Kidney (tissue), 14 donors: ENCODE results near the gene TTC7B. TPM values are rescaled to one million over a fixed set of nuclear protein-coding genes. Genes with fewer than 3 reads are reported as not detected.

Source experiments
- DNase-seq, 5 donors: peaks; one replicate each; pipeline ENCODE4 v3.0.0-alpha.2; 2013 to 2020
- FAIRE-seq: peaks from 2 replicates; lab custom pipeline; 2012; peaks lifted over from hg19 to GRCh38; lab: Jason Lieb, UNC
- H3K27ac ChIP-seq, 2 donors: one replicate each; pipeline ENCODE4 v1.7.0; 2013; ENCODE audit warnings: low read depth in 2 of 2, low read length in 2 of 2, inconsistent platforms in 1 of 2
- H3K27me3 ChIP-seq: one replicate; pipeline ENCODE4 v1.7.1; 2013; ENCODE audit warnings: low read length, inconsistent platforms; ENCODE audit not compliant: control insufficient read depth, insufficient read depth
- H3K36me3 ChIP-seq, 3 donors: one replicate each; pipeline versions ENCODE4 v1.7.0 to v1.7.1; 2013; ENCODE audit warnings: low read length in 3 of 3, control low read depth in 1 of 3, inconsistent platforms in 1 of 3; ENCODE audit not compliant: insufficient read depth in 3 of 3, control insufficient read depth in 2 of 3
- H3K4me1 ChIP-seq, 3 donors: one replicate each; pipeline versions ENCODE4 v1.7.0 to v1.7.1; 2013; ENCODE audit warnings: low read length in 3 of 3, inconsistent platforms in 1 of 3, low read depth in 1 of 3; ENCODE audit not compliant: control insufficient read depth in 2 of 3, insufficient read depth in 2 of 3
- H3K4me3 ChIP-seq, 3 donors: one replicate each; pipeline versions ENCODE4 v1.7.0 to v1.8.1; 2013; ENCODE audit warnings: low read length in 3 of 3, control low read depth in 1 of 3, inconsistent platforms in 1 of 3
- H3K9ac ChIP-seq, 3 donors: one replicate each; pipeline versions ENCODE4 v1.7.0 to v1.7.1; 2013; ENCODE audit warnings: low read length in 3 of 3, control low read depth in 1 of 3, inconsistent platforms in 1 of 3
- H3K9me3 ChIP-seq, 3 donors: one replicate each; pipeline versions ENCODE4 v1.7.0 to v1.7.1; 2013; ENCODE audit warnings: low read length in 3 of 3, control low read depth in 1 of 3, inconsistent platforms in 1 of 3; ENCODE audit not compliant: control insufficient read depth in 2 of 3, insufficient read depth in 1 of 3
- intact Hi-C: fragments of 100-400 bp; cut with DNase I; formaldehyde crosslinking; loops from one replicate; pipeline ENCODE4 v1.11.1; 2022
- polyA plus RNA-seq: library from polyadenylated mRNA; stranded (reverse); fragments of 350-450 nt; fragmentation: Illumina TruSeq; extraction: RNeasy Lipid Tissue Mini Kit (QIAGEN cat#74804); gene quantifications from one replicate; pipeline ENCODE4 v1.2.3, GENCODE V29; 2014; ENCODE audit warnings: low read depth, low replicate concordance; ENCODE audit not compliant: insufficient read depth
- total RNA-seq: library from RNA; stranded (reverse); fragmentation: NEBNext Ultra II Directional; extraction: Animal tissue kit (Norgen Biotek cat#: 25700); gene quantifications from one replicate; pipeline ENCODE4 v1.2.1, GENCODE V29; 2021
- TF ChIP-seq, protein P1 (sequence below): IDR thresholded peaks from 3 replicates; pipeline ENCODE4 v1.5.1; 2012; ENCODE audit warnings: mild to moderate bottlenecking, moderate library complexity, borderline replicate concordance; ENCODE audit not compliant: insufficient read depth; ENCODE audit errors: extremely low read depth
- donor health status: control.
- donor health status: control.
- donor health status: control.
- donor health status: control.
- donor health status: control.
- donor health status: DM: yes; HTN: yes; CAD: no.
- donor health status: Normal renal cell carcinoma (clear cell type).

TTC7B gene
- total and polyA plus RNA-seq, 2 donors from 2014 or later: 23.4 to 48.3 TPM

DNA sequence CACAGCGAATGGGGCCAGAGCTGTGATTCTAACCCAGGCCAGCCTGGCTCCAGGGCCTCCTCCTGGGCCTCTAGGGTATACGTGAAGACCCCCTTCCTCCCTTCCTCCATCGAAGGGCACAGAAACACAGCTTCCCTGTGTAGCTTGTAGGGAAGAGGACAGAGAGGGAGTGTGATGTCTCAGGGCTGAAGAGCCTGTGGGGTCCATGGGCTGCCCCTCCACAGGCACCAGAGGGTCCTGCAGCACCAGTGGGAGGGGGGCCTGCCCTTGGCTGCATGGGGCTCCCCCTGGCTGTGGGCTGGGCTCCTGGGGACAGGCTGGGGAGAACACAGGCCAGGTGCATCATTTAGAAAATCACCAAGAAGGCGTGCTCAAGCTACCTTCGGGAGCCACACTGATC lies 240.9 kb downstream of the TTC7B start:
- Histone ChIP-seq H3K27me3 (no peaks in the 10 kb centered on the region), H3K9ac (no peak overlapping the region), H3K4me3 (no peak overlapping the region), H3K27ac (no peak overlapping the region), H3K36me3 (peaks cover 0 to 11% (median 6%) of the 10 kb centered on the region in 3 donors), H3K4me1 (no peaks in the 10 kb centered on the region), H3K9me3 (no peaks in the 10 kb centered on the region)
- TF ChIP-seq, protein P1, sequence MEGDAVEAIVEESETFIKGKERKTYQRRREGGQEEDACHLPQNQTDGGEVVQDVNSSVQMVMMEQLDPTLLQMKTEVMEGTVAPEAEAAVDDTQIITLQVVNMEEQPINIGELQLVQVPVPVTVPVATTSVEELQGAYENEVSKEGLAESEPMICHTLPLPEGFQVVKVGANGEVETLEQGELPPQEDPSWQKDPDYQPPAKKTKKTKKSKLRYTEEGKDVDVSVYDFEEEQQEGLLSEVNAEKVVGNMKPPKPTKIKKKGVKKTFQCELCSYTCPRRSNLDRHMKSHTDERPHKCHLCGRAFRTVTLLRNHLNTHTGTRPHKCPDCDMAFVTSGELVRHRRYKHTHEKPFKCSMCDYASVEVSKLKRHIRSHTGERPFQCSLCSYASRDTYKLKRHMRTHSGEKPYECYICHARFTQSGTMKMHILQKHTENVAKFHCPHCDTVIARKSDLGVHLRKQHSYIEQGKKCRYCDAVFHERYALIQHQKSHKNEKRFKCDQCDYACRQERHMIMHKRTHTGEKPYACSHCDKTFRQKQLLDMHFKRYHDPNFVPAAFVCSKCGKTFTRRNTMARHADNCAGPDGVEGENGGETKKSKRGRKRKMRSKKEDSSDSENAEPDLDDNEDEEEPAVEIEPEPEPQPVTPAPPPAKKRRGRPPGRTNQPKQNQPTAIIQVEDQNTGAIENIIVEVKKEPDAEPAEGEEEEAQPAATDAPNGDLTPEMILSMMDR: no peak
- DNase-seq (no peak), FAIRE-seq (no peak)
- intact Hi-C loops: no loop called here

DNA sequence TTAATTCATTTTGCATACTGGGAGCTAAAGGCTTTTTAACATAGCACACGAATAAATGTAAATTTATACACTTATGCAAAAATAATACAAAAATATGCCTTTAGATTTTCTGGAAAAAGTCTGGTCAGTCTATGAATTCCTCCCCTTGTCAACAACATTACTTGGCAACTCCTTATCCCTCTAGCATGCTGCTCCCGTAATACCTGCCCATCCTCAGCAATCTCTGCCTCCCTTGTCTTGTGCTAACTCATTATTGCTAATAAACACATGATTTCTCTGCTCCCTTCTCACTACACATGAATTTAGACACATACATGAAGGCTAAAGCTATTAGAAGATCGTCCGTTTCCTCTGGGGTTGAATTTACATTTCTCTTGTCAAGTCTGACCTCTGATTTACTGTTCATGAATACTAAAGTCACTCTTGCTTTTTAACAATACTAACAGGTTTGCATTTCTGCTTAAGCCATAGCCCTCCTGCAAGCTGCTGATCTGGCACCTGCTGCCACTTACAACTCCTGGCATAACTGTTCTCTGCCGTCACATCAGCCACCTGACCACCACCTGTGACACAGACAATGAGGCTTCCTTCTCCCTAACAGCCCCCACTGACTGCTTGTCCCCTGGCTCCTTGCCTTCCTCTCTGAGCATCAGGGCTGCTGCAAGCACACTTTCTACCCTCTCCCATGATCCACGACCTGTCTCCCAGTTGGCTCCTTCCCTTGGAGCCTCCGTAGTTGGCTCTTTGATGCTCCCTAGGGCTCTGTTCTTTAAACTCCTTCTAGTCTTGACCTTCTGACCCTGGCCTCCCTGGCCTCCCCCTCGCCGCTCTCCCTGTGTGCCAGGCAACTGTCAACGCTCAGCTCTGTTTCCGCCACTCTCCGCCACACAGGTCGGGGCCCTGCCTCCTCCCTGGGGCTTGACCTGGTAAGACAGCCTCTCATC lies 241.8 kb downstream of the TTC7B start:
- Histone ChIP-seq H3K27me3 (no peaks in the 10 kb centered on the region), H3K36me3 (peaks cover 0 to 11% (median 6%) of the 10 kb centered on the region in 3 donors), H3K9ac (no peak overlapping the region), H3K27ac (no peak overlapping the region), H3K4me3 (no peak overlapping the region), H3K4me1 (no peaks in the 10 kb centered on the region), H3K9me3 (no peaks in the 10 kb centered on the region)
- no peak for DNase-seq
- intact Hi-C loops: no loop called here
- no peak for FAIRE-seq
- TF ChIP-seq, protein P1: no peak

DNA sequence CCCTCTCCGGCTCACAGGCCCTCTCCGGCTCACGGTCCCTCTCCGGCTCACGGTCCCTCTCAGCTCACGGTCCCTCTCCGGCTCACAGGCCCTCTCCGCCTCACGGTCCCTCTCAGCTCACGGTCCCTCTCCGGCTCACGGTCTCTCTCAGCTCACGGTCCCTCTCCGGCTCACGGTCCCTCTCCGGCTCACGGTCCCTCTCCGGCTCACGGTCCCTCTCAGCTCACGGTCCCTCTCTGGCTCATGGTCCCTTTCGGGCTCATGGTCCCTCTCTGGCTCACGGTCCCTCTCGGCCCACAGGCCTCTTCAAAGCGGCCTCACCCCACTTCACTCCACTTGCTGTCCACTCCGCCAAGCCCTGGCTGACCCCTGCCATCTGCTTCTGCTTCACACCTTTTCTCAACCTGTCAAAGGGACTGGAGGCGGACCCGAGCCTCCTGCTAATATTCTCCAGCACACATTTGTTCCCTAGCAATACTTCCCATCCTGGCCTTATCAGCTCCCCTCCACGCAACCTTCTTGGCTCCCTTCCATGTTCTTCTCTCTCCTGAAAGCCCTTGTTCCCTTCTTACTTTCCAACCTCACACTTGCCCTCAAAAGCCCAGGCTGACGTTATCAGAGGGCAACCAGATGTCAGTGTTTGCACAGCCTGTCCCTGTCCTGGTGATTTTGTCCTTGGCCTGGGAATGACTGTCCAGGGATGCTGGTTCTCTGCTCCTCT lies 242.7 kb downstream of the TTC7B start:
- Histone ChIP-seq H3K9ac (no peak overlapping the region), H3K4me1 (no peaks in the 10 kb centered on the region), H3K4me3 (no peak overlapping the region), H3K36me3 (peaks cover 0 to 11% (median 6%) of the 10 kb centered on the region in 3 donors), H3K27ac (no peak overlapping the region), H3K9me3 (no peaks in the 10 kb centered on the region), H3K27me3 (no peaks in the 10 kb centered on the region)
- no peak for FAIRE-seq
- DNase-seq: no peak
- intact Hi-C loops: no loop called here
- TF ChIP-seq, protein P1: no peak
